OCI-LY1 (cell line): ENCODE data around the gene MRGPRF.

Experiments
- CTCF ChIP-seq: fragments of 200-600 bp; sonication (generic), shearing (Covaris generic); IDR thresholded peaks from 2 replicates; pipeline ENCODE4 v1.5.1; 2017; ENCODE audit warnings: mild to moderate bottlenecking, antibody characterized with exemption, low read length, moderate library complexity, mixed read lengths
- EZH2 ChIP-seq: fragments of 200-600 bp; sonication (generic), shearing (Covaris generic); IDR thresholded peaks from 2 replicates; pipeline ENCODE4 v1.8.0; 2017; ENCODE audit warnings: borderline replicate concordance, mixed run types, mild to moderate bottlenecking, antibody characterized with exemption, low read length, moderate library complexity, mixed read lengths

- no peak for TF ChIP-seq CTCF
- no peak for TF ChIP-seq EZH2
Measured at GRCh38 chr11:69017951-69018350, 4.9 kb upstream of the MRGPRF start.
